GM11168 (cell line): ENCODE data around the gene FTL.

Experiments used
- in situ Hi-C: fragments of 300-500 bp; cut with MboI; formaldehyde crosslinking; loops from one replicate; pipeline ENCODE4 v1.12.0; 2022; ENCODE audit warnings: low sequenced_read_pairs; ENCODE audit not compliant: unreplicated experiment

Gene FTL

DNA sequence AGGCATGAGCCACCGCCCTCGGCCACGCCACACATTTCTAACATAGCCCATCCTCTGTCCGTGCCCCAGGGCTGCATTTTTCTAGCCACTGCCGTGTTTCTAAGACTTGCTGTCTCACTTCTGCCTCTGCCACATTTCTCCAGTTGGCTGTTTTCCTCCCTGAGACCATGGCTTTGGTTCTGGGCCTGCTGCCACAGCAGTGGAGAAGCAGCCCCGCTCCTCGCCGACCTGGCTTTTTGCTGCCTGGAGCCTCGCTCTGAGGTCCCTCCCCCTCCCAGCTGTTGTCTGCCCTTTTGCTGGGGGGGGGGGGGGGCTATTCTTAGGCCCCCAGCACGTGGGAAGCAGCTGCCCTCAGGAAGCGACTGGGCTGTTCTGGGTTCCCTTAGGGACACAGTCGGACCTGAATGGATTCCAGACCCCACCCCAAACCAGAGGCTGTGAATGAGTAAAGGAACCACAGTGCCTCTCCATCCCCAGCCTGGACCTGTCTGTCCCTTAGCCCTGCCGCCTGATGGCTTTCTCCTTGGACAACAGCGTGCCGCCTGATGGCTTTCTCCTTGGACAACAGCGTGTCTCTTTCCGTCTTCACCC, 24.7 kb downstream of the FTL start:
- in situ Hi-C loops: no loop called here

DNA sequence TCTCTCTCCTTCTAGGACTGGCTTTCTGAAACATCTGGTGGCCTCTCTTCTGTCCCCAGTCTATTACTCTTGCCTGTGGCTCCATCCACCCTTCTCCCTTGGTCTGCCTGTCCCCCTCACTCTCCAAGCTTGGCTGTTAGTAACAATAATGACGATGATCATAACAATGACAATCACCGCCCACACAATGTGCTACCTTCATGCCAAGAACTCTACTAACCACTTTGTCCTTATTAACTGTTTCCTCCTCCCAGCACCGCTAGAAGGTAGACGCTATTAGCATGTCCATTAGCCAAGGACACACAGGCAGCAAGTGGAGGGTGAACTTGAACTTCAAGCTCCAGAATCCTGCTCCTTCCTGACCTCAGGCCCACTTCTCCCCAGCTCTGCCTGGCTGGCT, 25.3 kb downstream of the FTL start:
- in situ Hi-C loops: no loop called here

DNA sequence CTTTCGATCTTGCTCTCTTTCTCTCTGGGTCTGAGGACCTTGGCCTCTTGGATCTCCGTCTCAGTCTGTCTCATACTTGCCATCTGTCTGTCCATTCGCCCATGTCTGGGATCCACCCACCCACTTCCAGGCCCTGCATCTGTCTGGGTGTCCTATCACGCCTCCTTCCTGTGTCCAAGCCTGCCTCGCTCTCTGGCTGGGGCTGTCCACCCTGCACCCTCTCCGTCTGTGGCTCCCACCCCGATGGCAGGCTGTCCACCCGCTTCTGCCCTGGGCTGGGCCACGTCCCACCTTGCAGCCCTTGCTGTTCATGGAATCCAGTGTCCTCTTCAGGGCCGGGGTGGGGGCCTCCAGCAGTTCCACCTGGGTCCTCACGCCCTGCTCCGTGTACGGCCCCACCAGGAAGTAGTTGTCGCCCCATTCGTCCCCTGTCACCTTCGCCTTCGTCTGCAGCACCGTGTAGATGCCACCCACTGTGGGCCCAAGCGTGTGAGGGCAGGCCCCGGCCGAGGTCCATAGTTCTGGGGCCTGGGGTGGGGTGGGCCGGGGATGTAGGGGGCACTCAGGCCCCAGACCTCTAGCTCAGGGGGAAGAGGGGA, 26.0 kb downstream of the FTL start:
- in situ Hi-C loops: no loop called here

DNA sequence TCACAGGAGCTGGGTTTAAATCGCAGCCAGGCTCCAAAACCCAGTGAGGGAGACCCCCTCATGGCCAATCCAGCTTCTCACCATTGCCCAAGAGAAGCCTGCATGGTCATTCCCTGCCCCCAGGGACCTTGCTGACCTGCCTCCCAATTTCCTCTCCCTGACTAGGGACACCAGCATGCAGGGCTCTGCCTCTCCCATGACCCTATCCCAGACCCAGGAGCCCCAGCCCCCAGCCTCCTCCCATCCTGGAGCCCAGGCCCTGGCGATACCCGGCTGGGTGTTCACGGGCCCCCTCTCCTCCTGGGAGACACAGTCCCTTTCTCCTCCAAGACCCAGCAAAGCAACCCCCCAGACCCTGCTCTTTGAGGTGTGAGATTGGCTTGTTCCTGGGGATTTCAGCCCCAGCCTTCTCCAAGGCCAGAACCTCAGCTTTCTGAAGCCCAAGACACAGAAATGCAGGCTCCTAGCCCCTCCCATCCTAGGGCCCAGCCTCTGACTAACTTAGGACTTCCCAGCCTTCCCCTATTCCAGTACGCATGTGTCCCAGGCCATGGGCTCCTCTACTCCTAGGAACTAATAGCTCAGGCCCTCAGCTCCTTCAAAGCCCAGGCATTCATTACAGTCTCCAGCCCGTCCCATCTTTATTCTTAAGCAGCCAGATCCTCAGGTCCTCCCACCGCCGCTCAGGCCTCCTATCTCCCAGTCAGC, 26.9 kb downstream of the FTL start:
- in situ Hi-C loops: no loop called here

DNA sequence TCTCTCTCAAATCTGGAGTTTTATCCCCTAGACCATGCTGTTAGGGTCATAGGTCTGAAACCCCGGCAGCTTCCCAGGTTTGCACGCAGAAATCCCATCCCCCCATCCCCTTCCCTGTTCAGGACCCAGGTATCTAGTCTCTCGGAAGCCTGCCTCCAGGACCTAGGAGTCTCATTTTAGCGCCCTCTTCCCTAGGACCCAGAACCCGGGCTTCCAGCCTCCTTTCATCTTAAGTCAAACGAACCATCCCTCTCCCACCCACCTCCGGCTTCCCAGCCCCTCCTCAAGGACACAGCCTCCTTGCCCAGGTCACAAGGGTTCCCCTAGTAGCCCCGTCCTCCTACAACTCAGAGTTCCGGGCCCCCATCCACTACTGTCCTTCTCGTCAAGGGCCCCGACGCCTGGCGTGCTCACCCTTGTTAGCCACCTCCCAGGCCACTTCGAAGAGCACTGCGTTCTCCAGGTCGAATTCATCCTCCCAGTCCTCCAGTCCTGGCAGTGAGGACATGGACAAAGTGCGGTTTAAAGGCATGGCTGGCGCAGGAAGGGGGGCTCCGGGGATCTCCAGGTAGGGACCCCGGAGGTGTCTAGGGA, 27.6 kb downstream of the FTL start:
- in situ Hi-C loops: no loop called here

DNA sequence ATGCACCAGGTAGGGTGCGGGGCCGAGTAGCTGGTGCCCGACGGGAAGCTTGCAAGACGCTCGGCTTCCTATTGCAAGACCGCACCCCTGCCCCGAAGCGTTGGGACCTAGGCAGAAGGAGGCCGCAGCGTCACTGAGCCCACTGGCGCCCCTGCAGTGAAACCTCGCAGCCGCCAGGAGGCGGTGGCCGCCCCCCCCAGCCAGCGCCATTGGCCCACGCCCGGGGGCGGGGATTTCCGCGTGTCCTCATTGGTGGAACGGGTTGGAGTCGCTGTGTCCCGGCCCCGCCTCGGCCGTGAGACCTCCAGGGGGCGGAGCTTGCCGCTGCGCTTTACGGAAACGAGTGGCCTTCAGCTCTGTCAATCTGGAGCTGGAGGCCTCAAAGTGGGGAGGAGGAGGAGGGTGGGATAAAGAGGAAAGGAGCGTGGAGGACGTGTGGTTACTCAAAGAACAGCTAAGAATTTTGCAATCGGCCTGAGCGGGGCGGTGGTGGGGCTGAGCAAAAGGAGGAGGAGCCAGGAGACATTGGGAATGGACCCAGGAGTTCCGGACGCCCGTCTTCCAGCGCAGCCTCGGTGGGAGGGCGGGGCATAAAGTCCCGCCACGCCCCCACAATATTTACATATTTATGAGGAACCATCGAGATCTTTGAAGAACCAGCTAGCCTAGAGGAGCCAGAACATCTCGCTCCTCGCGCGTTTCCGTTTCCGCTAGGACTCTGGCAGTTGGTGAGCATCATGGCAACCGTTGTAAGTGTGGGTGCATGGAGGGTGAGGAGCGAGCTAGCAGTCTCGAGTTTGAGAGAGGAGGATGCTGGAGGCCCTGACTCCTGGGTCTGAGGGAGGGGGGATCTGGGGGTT, 28.3 kb downstream of the FTL start, which contains the start of the genes GYS1 and RUVBL2:
Gene GYS1, minus strand, starts transcription at position 135 of the 860 bp plus-strand sequence. CDS start 197 bp downstream, outside the sequence.
Gene RUVBL2, plus strand, starts transcription at position 713 of the 860 bp plus-strand sequence. Its CDS starts 25 bp downstream, at position 738.
- in situ Hi-C loops: no loop called here

DNA sequence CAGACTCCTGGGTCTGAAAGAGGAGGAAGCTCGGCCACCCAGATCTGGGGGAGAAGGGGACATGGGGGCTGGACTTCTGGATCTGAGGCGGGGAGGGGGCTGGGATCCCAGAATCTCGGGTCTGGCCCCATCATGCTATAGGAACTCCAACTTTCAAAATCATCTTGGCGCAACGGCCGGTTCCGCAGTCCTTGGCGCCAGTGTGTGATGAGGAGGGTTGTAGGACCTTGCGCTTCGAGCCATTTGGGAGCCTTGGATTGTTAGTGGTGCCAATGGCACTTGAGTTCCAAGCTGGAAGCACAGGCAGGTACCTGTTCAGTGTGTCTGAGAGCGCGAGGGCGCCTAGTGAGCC, 28.9 kb downstream of the FTL start:
- in situ Hi-C loops: no loop called here

DNA sequence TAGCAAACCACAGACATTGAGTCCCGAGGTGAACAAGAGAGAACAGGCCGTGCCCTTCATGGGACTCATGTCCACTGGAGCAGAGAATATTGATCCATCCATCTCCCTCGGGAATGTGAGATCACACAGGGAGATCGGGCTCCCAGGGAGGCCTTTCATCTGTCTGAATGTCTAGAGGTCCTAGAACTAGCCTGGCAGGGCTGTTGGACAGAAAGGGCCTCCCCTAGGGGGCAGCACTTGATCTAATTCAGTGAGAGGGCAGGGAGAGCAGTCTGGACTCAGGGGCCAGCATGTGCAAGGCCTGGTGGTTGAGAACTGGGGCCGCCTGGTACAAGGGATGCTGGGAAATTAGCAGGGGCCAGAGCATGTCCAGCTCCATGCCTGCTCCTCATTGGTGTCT, 32.9 kb downstream of the FTL start:
- in situ Hi-C loops: no loop called here

DNA sequence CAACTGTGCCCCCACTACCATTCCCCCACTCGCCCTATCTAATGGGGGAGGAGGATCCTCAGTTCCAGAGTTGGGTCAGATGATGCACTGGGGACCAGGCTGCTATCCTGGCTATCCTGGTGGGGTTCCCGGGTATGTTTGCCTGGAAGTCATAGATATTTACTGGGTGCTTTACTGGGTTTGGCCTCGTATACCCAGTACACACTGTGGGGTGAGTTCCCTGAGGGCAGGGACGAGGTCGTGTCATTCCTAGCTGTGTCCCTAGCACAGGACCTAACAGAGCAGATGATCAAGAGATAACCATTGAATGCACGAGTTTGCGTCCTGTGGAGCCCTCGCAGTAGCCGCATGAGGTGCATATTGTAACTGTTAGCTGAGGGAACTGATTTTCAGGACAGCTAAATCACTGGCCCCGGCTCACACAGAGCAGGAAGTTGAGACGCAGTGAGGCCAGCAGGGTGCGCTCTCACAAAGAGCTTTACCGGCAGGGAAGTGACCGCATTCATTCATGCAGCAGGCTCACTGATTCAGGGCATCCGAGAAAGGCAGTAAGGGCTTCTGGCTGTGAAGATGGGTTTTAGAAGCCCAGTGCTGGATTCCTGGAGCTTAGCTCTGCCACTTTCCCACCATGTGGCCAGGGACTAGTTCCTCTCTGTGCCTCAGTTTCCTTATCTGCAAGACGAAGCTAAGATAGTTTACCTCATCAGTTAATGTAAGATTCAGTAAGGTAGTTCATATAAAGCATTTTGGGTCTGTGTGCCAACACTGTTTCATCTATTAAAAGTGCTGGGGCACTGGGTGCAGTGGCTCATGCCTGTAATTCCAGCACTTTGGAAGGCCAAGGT, 34.6 kb downstream of the FTL start:
- in situ Hi-C loops: no loop called here

DNA sequence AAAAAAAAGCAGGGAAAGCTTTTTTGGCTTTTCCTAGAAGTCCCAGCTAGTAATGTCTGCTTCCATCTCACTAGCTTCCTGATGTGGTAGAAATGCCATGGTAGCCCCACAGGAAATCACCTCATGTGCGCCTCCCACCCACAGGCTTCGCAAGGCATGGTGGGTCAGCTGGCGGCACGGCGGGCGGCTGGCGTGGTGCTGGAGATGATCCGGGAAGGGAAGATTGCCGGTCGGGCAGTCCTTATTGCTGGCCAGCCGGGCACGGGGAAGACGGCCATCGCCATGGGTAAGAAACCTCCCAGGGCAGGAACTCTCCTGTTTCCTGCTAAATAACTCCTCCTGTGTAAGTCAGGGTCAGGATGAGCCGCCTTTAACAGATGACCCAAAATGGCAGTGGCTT, 39.0 kb downstream of the FTL start:
- in situ Hi-C loops: no loop called here

DNA sequence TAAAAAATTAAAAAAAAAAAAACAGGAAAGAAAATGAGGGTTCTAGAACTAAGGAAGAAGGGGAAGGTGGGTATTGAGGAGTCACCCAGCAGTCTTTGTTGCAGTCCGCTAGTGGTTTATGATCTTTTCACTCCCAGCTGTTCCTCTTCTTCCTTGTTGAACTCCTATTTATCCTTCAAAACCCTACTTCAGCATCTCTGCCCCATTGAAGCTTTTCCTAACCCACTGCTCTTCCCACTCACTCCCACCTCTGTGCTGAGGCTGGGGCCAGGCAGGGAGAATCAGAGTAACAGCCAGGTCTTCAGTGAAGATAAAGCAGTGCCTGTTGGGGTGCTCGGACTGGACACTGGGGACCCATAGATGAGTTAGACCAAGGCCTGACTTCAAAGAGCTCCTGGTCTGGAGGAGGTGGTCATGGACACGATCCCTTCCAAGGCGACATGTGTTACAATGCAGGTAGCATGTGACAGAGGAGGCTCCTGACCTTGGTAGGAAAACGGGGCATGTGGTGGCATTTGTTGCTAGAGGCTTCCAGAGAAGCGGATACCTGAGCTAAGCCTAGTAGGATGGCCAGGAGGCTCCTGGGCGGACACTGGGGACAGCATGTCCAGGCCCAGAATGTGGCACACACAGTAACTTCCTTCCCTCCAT, 40.0 kb downstream of the FTL start:
- in situ Hi-C loops: no loop called here

DNA sequence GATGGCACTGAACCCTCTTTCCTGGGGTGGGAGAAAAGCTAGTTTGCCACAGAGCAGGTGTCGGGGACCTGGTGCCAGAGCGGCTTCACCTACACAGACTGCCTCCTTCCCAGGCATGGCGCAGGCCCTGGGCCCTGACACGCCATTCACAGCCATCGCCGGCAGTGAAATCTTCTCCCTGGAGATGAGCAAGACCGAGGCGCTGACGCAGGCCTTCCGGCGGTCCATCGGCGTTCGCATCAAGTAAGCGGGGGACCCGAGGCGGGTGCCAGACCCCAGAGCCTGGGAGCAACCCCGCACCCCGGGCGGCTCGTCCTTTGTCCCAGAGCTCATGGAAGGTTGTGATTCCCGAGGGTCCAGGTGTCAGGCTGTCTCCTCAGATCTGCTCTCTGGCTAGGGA, 41.8 kb downstream of the FTL start:
- in situ Hi-C loops: no loop called here

DNA sequence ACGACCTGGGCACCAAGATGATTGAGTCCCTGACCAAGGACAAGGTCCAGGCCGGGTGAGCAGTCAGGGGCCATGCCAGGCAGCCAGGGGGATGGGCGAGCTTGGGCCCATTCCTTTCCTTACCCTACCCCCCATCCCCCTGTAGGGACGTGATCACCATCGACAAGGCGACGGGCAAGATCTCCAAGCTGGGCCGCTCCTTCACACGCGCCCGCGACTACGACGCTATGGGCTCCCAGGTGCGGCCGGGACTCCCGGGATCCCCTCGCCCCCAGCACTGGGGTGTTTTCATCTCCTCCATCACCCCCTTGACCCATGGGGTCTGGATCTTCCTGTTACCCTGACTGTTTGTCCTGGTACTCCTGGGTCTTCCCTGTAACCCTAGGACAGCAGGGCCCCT, 44.7 kb downstream of the FTL start:
- in situ Hi-C loops: no loop called here

DNA sequence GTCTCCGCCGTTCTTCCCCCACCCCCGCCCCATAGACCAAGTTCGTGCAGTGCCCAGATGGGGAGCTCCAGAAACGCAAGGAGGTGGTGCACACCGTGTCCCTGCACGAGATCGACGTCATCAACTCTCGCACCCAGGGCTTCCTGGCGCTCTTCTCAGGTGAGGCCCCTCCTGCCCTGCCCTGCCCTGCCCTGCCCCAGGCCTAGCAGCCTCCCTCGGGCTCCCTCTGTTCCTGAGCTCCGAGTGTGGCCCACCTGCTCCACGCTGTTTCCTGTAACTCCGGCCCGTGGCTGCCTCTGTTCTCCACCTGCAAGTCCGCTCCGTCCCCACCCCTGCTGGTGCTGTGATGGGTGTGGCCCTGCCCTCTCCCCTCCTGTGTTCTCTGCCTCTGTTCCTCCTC, 45.3 kb downstream of the FTL start:
- in situ Hi-C loops: no loop called here

DNA sequence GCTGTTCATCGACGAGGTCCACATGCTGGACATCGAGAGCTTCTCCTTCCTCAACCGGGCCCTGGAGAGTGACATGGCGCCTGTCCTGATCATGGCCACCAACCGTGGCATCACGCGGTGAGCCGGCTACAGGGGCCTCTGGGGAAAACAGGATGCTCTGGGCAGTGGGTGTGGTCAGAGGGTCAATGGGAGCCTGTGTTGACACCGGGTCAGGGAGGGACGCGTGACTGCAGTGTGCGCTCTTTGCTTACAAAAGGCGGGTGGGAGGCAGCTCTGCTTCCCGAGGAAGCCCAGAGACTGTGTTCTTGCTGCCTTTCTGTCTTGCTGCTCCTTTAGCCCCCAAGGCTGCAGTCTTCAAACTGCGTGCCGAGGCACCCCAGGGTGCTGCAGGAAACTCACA, 46.1 kb downstream of the FTL start:
- in situ Hi-C loops: no loop called here

DNA sequence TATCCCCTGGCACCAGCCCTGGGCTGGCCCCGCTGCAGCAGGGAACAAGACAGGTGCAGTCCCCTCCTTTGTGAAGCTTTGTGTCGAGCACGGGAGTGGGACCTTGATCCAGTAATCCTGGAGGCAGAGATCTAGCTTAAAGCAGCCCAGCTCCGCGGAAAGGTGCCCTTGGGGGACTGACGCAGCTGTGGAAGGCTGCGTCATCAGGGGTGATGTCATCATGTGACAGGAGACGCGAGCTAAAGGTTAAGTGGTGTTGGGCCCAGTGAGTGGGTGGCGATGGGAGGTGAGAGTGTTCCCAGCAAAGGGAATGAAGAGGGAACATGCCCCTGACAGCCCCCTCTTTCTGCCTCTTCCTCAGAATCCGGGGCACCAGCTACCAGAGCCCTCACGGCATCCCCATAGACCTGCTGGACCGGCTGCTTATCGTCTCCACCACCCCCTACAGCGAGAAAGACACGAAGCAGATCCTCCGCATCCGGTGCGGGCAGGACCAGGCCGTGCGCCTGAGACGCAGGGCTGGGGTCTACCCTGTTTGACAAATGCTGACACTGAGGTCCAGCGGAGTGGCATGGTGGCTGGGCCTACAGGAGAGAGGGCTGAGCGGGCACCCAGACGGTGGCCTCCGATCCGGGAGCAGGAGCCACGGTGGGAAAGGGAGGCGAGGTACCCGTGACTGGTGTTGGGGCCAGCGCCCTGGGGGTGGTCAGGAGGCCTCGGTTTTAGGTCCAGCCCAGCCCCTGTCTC, 49.2 kb downstream of the FTL start:
- in situ Hi-C loops: no loop called here

DNA sequence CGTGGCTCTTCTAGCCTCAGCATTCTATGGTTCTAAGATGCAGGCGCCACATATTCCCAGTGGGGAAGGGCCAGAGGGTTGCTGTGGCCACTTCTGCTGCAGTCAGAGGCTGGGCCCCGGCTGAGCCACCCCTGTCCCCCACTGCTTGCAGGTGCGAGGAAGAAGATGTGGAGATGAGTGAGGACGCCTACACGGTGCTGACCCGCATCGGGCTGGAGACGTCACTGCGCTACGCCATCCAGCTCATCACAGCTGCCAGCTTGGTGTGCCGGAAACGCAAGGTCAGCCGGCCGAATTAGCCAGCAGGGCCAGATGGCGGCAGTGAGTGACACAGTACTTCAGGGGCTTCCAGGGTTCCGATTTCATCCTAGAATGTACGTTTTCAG, 49.8 kb downstream of the FTL start:
- in situ Hi-C loops: no loop called here

DNA sequence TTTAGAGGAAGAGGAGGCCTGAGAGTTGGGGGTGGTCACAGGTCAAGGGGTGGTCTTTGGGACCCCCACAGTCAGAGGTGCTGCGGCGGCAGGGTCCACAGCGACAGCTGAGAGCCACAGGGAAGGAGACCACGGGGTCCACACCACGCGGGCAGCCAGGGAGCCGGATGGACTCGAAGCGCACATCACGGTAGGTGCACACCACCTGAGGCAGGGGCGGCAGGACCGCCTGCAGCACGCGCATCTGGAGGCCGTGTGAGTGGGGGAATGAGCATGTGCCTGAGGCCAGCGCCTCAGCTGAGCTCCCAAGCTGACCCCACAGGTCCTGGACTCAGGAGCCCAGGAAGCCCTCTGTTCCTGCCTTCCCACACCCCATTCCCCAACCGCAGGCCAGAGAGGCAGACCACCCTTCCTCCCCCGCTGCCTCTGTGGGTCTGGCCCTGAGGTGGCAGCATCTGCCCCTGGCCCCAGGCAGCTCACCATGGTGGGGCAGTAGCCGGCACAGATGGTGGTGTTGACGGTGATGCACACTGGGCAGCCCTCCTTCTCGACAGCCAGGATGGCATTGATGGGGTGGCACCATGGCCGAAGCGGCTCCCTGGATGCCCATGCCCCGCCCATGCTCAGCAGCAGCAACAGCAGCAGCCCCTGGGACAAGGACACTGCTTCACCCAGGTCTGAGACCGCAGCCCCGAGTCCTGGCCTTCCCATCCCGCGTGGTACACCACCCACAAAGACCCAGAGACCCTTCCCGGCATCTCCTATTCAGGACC, 51.1 kb downstream of the FTL start:
- in situ Hi-C loops: no loop called here
